NCI-H1048 (cell line): ENCODE results near the gene GFM2.
"Not testable (repeated sequence)": the region's sequence is repeated elsewhere in the genome, so short reads cannot be mapped to it uniquely, and the experiment has no call there.

Experiments used
- DNase-seq: peaks from one replicate; lab custom pipeline; 2025; lab: John Stamatoyannopoulos, UW

Gene GFM2, protein sequence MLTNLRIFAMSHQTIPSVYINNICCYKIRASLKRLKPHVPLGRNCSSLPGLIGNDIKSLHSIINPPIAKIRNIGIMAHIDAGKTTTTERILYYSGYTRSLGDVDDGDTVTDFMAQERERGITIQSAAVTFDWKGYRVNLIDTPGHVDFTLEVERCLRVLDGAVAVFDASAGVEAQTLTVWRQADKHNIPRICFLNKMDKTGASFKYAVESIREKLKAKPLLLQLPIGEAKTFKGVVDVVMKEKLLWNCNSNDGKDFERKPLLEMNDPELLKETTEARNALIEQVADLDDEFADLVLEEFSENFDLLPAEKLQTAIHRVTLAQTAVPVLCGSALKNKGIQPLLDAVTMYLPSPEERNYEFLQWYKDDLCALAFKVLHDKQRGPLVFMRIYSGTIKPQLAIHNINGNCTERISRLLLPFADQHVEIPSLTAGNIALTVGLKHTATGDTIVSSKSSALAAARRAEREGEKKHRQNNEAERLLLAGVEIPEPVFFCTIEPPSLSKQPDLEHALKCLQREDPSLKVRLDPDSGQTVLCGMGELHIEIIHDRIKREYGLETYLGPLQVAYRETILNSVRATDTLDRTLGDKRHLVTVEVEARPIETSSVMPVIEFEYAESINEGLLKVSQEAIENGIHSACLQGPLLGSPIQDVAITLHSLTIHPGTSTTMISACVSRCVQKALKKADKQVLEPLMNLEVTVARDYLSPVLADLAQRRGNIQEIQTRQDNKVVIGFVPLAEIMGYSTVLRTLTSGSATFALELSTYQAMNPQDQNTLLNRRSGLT

DNA sequence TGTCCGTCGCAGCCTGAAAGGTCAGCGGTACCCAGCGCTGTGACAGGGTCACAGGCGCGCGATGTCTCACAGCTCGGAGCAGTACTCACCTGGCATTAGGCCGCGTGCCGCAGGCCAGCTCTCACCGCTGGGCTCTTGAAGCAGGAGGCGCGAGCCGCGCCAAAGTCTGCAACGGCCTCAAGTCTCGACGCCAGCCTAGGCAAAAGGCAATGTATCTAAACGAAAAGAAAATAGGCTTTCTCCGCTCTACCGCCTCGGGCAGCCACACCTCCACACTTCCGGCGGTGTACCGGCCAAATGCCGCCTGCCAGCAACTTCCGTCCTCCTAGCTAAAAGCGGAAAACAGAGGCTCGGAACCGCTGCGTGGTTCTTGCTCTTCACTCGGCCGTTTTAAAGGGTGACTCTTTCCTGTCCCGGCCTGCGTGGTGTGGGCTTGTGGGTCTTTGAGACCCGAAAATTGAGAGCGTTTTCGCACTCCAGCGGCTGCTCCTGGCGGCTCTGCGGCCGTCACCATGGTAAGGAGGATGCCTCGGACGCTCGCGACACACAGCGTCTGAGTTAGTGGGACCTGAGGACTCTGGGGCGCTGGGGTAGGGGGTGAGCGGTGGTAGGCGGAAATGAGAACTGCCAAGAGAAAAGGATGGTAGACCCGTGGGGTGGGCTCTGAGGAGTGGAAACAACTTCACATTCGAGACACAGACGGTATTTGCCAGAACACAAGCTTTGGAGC is at the start of gene GFM2, which contains the start of gene NSA2:
TSS of gene GFM2 (minus strand) at position 269 of the 730 bp plus-strand sequence. CDS start 3,375 bp downstream, outside the sequence.
TSS of gene NSA2 (plus strand) at position 401 of the 730 bp plus-strand sequence. CDS start at position 513, 112 bp downstream.
- peak; percentile 76 for DNase-seq

DNA sequence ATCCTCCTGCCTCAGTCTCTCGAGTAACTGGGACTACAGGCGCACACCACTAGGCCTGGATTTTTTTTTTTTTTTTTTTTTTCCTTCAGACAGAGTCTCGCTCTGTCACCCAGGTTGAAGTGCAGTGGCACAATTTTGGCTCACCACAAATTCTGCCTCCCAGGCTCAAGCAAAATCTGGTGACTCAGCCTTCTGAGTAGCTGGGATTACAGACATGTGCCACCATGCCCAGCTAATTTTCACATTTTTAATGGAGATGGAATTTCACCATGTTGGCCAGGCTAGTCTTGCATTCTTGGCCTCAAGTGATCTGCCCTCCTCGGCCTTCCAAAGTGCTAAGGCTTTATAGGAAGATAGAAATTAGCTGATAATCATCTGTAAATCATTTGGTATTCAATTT is 44.0 kb upstream of the GFM2 start:
- no peak for DNase-seq

DNA sequence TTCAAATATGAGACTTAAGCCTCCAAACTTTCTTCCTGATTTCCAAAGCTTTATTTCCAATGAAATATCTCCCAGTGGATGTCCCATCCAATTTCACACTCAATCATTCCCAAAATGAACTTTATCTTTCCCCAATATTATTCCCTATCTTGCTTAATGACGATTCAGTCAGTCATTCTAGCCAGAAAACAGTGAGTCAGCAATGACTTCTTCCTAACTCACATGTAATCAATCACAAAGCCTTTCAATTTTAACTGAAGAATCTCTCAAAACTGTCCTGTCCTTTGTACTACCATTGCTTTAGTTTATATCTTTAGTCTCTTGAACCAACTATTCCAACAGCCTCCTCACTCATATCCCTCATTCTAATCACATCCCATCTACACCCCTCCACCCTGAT is 35.0 kb upstream of the GFM2 start:
- no peak for DNase-seq

DNA sequence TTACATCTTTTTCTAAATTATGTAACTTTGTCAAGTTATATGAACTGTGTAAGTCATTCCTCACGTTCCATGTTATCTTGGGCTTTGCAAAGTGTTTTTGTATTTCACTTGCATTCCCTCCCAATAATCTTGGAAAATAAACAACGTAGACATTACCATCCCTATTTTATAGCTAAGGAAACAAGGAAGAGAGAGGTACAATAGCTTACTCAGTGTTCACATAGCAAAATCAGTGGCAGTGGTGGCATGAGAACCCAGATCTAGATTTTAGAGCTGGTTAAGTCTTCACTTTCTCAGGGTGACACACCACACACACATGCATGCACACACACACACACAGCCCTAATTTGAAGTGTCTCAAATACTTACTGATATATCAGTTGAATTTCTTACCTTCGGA is 34.3 kb upstream of the GFM2 start:
- DNase-seq: no peak

DNA sequence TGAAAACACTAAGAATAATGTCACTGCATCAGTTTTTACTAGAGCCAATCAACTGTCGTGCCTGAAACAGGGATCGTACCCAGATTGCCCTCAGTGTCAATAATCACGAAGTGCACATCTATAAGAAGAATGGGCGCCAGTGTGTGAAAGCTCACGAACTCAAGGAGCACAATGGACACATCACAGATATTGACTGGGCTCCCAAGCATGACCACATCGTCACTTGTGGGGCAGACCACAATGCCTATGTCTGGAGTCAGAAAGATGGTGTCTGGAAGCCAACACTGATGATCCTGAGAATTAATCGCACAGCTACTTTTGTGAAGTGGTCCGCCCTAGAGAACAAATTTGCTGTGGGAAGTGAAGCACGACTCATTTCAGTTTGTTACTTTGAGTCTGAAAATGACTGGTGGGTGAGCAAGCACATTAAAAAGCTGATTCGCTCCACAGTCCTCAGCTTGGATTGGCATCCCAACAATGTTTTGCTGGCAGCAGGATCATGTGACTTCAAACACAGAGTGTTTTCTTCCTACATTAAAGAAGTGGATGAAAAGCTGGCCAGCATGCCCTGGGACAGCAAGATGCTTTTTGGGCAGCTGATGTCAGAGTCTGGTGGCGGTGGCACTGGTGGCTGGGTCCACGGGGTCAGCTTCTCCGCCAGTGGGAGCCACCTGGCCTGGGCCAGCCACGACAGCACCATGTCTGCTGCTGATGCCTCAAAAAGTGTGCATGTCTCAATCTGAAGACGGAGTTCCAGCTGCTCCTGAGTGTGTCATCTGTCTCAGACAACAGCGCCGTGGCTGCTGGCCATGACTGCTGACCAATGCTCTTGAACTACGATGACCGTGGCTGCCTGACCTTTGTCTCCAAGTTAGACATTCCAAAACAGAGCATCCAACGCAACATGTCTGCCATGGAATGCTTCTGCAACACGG is 32.3 kb upstream of the GFM2 start:
- no peak for DNase-seq

DNA sequence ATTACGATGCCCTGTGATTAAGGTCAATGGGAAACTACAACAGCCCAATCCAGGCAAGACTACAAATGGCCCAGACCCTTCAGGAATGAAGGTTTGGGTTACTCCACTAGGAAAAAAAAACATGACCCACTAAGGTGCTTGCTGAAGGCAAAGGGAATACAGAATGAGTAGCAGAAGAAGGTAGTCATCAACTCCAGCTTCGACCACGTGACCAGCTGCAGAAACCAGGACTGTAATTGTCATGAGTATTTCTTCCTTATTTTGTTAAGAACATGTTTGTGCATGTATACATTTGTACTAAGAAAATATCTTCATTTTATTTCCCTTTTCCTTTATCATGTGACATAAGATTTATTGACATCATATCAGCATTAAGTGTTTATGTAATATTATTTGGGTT is 24.8 kb upstream of the GFM2 start:
- DNase-seq: not testable (repeated sequence)

DNA sequence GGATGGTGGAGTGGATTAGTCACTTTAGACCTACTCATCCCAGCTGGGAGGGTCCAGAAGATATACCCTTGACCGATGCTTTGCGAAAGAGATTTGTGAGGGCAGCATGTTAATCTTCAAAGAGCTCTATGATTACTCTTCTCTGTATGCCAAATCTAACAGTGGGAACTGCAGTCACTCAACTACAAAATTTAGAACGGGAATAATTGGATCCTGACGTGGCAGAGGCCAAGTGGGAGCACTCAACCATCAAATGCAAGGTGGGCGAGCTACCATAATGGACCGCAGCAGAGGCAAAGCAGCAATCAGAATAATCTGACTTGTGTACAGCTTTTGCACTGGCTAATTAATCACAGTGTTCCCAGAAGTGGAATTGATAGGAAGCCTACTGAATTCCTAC is 20.5 kb upstream of the GFM2 start:
- DNase-seq: no peak

DNA sequence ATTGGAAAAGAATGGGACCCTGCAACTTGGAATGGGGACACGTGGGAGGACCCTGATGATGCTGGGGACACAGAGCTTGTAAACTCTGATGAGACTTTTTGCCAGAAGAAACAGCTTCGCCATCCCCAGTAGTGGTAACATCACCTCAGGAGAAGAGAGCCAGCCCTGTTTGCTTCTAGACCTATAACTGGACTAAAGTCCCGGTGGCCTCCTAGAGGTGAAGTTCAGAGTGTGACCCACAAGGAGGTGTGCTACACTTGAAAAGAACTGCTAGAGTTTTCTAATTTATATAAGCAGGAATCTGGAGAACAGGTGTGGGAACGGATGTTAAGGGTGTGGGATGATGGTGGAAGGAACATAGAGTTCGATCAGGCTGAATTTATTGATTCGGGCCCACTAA is 19.9 kb upstream of the GFM2 start:
- DNase-seq: no peak

DNA sequence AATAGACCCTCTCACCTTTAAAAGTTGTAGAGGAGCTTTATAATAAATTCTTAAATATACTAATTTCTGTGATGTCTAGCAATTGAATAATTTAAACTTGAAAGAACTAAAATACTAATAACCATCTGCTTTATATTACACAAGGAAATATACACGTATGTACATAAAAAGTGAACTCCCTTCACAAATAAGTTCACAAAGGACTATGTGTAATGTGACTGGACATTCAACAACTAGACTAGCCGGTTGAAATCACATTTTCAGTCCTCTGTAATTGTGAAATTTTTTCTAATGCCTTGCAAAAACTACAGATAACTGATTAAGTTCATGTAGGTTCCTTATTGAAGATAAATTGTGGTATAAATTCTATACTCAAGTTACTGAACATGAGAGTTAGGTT is 11.7 kb upstream of the GFM2 start:
- no peak for DNase-seq

DNA sequence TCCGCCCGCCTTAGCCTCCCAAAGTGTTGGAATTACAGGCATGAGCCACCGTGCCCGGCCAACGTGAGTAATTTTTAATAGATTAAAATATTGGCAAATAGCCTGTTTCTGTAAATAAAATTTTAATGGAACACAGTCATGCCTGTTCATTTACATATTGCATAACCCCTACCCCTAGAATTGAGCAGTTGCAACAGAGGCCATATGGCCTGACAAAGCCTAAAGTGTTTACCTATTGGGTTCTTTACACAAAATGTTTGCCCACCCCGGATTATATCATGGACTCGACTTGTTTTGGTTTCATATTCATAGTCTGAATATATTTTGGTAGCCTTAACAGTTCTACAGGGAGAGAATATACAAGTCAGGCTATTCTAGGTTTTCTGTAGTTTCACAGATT is 5.4 kb upstream of the GFM2 start:
- DNase-seq: no peak

DNA sequence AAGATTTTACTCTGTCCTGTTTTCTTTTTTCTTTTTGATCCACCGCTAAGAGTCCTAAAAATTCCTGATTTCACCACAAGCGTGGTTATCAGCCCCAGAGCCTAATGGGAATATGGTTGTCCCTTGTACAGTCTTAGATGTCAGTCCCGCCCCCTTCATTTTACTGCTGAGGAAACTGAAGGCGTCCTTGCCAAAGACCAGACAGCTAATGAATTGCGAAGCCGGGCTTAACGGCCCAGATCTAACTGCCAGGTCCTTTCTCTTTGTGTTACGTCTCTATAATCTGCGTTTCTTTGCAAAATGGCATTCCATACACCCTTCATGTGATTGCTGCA is 629 bp upstream of the GFM2 start:
- no peak for DNase-seq

DNA sequence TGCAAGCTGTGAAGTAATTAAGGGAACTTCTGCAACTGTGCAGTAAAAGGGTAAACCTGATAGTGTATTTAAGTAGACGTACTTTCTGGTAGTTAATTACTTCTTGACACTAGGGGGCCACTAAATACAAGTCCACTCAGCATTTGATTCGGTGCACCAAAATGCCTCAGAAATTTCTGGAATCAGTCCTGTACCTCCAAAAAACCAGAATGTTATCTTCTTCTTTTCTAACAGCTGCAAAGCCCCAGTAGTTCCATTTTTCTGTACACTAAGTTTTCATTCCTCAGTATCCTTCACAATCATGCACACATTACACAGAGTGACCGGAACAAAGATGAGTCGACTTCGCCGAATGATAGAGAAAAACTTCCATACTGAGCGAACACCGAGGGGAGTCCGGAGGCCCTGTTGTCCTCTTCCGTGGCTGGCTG is 484 bp downstream of the GFM2 start:
- DNase-seq: peak; percentile 1

DNA sequence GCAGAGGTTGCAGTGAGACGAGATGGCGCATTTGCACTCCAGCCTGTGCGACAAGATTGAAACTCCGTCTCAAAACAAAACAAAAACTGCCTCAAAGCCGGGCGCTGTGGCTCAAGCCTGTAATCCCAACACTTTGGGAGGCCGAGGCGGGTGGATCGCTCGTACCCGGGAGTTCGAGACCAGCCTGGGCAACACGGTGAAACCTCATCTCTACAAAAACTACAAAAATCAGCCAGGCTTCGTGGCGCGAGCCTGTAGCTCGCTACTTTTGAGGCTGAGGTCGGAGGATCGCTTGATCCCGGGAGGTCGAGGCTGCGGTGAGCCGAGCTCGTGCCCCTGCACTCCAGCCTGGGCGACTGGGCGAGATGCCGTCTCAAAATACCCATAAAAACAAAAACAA is 988 bp downstream of the GFM2 start:
- DNase-seq: no peak

DNA sequence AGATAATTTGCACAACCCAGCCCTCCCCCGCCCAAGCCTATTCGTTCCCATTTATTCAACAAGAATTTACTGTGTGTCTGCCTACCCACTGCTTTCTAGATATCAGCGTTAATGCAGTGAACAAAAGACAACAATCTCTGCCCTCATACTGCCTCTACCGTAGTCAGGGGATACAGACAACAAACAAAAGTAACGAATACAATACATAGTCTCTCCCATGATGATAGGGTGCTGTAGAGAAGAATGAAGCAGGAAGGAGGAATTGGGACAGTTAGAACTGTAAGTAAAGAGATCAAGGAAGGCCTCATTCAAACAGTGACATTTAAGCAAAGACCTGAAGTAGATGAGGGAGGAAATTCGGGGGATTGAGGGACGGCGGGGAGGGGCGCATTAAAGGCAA is 1.7 kb downstream of the GFM2 start:
- no peak for DNase-seq

DNA sequence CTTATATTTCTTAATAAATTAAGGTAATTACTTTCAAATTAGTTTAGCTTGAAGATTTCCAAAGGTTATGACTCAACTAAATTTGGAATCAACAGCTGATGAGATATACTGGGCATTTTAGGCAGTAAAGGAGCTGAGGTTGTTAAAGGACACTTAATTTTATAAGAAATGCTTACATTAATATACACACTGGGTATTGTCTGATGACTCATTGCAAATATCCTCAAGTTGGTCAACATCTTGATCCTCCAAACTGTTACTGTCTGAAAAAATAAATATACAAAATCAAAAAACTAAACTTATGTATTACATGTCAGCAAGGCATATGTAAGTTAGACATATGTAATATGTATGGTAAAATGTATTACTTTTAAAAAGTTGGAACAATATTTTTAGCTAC is 3.4 kb downstream of the GFM2 start:
- DNase-seq: no peak

DNA sequence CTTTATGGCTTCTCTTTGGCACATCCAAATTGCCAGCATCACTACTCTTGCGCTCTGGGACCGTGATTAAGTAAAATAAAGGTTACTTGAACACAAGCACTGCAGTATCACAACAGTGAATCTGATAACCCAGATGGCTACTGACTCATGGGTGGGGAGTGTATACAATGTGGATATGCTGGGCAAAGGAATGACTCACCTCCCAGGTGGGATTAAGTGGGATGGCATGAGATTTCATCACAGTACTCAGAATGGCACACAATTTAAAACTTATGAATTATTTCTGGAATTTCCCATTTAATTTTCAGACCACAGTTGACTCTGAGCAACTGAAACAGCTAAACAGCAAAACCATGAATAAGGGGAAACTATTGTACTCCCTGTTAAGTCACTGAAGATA is 4.3 kb downstream of the GFM2 start:
- no peak for DNase-seq

DNA sequence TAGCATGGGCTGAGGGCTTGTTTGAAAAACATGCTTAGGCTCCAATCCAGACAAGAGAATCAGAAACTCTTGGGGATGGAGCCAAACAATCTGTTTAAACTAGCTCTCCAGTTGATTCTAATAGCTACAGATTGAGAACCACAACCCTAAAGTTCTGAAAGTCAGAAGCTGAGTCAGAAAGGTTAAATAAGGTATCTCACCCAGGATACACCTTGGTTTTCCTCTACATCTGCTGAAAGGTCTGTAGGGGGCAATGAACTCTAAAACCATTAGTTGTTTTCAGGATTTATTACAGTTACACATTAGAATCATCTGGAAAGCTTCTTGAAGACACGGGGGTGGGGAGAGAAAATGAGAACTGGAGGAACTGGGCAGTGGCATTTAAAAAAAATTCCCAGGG is 5.7 kb downstream of the GFM2 start:
- DNase-seq: no peak

DNA sequence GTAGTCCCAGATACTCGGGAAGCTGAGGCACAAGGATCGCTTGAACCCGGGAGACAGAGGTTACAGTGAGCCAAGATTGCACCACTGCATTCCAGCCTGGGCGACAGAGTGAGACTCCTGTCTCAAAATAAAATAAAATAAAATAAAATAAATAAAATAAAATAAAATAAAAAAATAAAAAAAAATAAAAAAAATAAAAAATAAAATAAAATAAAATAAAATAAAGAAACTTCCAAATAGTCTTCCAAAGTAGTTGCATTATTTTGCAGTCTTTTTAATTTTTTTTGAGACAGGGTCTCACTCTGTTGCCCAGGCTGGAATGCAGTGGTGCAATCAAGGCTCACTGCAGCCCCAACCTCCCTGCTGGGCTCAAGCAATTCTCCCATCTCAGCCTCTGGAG is 18.2 kb downstream of the GFM2 start:
- not testable (repeated sequence) for DNase-seq

DNA sequence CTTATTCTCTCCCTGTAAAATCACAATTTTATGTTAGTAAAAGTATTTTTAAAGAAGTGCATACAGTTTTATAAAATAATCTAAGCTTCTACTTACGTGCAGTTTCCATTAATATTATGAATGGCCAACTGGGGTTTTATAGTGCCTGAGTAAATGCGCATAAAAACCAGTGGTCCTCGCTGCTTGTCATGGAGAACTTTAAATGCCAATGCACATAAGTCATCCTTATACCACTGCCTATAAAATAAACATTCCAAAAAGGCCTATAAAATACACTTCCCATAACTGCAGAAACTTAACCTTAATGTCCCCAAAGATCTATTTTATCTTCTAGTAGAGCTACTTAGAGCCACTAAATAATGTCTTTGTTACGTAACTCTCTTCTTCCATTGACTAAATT is 28.5 kb downstream of the GFM2 start:
- DNase-seq: no peak

DNA sequence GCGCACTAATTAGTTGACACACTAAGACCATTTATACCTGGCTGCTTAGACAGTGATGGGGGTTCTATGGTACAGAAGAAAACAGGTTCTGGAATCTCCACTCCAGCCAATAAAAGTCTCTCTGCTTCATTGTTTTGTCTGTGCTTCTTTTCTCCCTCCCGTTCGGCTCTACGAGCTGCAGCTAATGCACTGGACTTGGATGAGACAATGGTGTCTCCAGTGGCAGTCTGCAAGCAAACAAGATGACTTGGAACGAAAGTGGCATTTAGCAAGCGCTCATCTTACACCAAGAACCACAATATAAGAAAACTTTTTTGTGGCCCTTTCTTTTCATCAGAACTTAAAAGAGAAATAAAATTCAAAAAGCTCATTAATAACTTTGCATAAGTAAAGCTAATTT is 30.2 kb downstream of the GFM2 start:
- DNase-seq: no peak

DNA sequence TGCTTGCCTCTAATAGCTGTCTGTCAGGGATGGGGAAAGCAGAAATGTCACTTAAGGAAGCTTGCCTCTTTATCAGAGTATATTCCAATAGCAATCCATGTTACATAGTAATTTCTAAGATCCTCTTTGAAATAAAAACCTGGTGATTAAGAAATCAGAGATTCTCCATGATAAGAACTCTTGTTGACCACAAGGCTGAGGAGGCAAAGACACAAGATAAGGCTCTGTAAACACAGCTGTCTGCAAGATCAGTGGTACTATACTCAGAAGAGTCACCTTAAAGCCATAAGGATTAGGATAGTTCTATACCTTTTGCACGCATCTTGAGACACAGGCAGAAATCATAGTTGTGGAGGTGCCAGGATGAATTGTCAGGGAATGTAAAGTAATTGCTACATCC is 41.6 kb downstream of the GFM2 start:
- DNase-seq: no peak

DNA sequence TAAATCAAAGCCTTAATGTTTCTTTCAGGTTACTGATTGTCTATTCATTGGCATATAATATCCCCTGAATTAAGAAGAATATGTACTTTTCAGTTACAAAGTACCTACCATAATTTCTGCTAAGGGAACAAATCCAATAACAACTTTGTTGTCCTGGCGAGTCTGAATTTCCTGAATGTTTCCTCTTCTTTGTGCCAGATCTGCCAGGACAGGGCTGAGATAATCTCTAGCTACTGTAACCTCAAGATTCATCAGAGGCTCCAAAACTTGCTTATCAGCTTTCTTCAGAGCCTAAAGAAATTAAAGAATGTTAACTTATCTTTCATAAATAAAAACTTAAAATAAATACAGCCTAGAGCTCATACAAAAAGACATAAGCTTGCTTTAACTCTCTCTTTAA is 44.6 kb downstream of the GFM2 start:
- no peak for DNase-seq
